GM21737 (cell line): Measurements from ENCODE around the gene MTFP1.
"Not testable (repeated sequence)": the region's sequence is repeated elsewhere in the genome, so short reads cannot be mapped to it uniquely, and the experiment has no call there.

ENCODE experiments used
- ATAC-seq: cut with Tn5 transposase; IDR thresholded peaks from one replicate; pipeline ENCODE4 v1.9.1; 2021; ENCODE audit warnings: mild to moderate bottlenecking, moderate library complexity; ENCODE audit not compliant: unreplicated experiment

The MTFP1 gene

DNA sequence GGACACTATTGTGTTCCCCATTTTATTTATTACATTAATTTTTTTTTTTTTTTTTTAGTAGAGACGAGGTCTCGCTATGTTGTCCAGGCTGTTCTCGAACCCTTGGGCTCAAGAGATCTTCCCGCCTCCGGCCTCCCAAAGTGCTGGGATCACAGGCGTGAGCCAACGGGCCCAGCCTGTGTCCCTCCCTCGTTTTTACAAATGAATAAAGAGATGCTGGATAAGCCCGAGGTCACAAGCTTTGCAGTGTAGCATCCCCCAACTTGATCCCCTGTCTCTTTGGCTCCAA, 297 bp upstream of the MTFP1 start:
- ATAC-seq, result no peak

- ATAC-seq, result no peak
Observed at GRCh38 chr22:30426388-30427353, 1.1 kb downstream of the MTFP1 start.

GRCh38 chr22:30427871-30428270, 2.3 kb downstream of the MTFP1 start:
- ATAC-seq, result no peak

DNA sequence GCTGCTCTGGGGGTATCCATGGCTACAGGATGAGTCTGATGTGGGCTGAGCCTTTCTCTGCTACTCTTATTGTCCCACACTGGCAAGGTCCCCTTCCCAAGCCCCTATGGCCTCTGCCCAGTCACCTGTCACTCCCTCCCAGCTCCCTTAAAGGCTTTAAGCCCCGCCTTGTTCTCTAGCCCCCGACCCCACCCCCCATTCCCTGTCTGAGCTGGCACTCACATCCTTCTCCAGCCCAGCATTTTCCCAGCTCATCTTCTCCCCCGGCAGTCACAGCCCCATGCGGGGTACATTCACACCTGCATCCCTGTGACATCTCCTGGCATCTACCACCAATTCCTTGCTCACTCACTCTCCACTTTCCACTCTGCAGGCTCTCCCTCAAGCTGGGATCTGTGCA, 4.3 kb downstream of the MTFP1 start:
- ATAC-seq, result no peak

GRCh38 chr22:30430933-30431332, 5.4 kb downstream of the MTFP1 start:
- no peak for ATAC-seq

GRCh38 chr22:30432096-30432495, 6.5 kb downstream of the MTFP1 start:
- no peak for ATAC-seq

DNA sequence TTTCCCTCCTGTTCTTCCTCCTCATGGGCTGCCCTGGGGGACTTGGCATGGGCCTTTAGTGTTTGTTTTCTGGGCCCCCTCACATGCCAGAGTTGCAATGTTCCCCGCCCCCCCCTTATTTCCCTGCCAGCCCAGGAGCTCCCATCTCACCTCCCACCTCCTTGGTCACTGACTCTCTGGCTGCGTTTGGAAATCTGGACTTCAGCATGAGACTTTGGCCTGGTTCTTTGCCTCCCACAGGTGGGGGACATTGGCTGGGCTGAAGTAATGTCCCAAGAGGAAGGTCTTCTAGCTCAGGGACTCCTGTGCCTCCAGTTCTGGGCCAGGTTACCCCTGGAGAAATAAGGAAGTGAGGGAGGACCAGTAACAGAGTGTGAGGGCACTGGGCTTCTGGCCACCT, 7.0 kb downstream of the MTFP1 start:
- no peak for ATAC-seq

GRCh38 chr22:30433227-30433626, 7.7 kb downstream of the MTFP1 start:
- ATAC-seq, result no peak

DNA sequence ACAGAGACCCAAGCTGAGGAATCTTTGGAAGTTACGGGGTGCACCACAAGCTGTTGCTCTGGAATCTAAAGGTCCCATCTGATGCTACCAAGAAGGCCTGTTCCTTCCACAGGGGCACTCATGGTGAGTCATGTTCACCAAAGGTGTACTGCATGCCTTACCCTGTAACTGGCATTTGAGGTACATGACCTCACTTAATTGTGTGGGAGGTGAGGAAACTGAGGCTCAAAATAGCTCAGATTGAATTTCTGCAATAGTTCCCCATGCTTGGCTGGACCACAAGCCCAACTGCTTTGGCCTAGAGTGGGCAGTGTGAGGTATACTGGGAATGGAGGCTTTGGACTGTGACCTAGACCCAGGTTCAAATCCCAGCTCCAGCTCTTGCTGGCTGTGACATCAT, 8.2 kb downstream of the MTFP1 start:
- no peak for ATAC-seq

- no peak for ATAC-seq
Observed at GRCh38 chr22:30434843-30435242, 9.3 kb downstream of the MTFP1 start.

- ATAC-seq, result no peak
Observed at GRCh38 chr22:30435674-30436126, 10.1 kb downstream of the MTFP1 start.

GRCh38 chr22:30436196-30436595, 10.6 kb downstream of the MTFP1 start:
- no peak for ATAC-seq

GRCh38 chr22:30438559-30438958, 13.0 kb downstream of the MTFP1 start:
- no peak for ATAC-seq

GRCh38 chr22:30439226-30439625, 13.7 kb downstream of the MTFP1 start:
- ATAC-seq, result no peak

GRCh38 chr22:30439836-30440235, 14.3 kb downstream of the MTFP1 start:
- ATAC-seq, result no peak

- no peak for ATAC-seq
Observed at GRCh38 chr22:30441088-30441487, 15.5 kb downstream of the MTFP1 start.

- no peak for ATAC-seq
Observed at GRCh38 chr22:30444632-30445437, 19.3 kb downstream of the MTFP1 start.

DNA sequence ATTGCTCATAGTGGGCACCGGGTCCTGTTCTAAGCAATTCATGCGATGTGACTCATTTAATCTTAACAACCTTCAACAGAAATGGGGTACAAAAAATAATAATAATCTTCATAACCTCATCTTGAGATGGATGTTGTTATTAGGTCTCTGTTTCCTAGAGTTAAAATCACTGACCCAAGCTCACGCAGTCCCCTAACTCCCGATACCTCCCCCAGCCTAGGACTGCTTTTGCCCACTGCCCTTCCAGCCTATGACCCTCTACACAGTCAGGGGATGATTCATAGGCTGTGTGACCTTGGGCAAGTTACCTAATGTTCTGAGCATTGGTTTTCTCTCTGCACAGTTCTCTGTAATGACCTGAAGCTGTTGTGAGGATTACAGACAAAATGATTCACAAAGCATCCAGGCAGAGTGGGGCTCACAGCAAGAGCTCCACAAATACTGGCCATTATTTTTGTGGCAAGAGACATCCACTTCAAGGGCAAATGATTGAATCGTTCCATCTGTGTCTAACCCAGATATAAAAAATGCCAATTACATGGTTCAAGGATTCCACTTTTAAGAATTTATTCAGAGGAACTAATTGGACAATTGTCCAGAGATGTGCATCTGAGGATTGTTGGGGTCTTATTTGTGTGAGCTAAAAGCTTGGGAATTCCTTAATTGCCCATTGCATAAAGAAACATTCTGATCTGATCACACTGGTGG, 20.0 kb downstream of the MTFP1 start:
- no peak for ATAC-seq

- ATAC-seq, result no peak
Observed at GRCh38 chr22:30447656-30448055, 22.1 kb downstream of the MTFP1 start.

DNA sequence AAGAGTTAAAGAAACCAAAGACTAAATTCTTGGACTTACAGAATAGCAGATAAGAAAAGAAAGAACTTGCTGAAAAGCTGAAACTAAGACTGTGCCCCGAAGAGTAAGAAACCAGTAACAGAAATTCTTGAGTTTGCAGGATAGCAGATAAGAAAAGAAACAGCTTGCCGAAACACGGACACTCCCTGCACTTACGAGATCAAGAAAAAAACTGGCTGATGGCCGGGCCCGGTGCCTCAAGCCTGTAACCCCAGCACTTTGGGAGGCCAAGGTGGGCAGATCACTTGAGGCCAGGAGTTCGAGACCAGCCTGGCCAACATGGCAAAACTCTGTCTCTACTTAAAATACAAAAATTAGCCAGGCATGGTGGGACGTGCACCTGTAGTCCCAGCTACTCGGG, 25.9 kb downstream of the MTFP1 start:
- ATAC-seq, result not testable (repeated sequence)

- ATAC-seq, result no peak
Observed at GRCh38 chr22:30452861-30453260, 27.3 kb downstream of the MTFP1 start.
